ENCODE data around the gene SH3BGRL2. TPM values are rescaled to one million over a fixed set of nuclear protein-coding genes. Genes with fewer than 3 reads are reported as not detected.

The SH3BGRL2 gene
- total and polyA plus RNA-seq, 2 experiments from 2014 or later = 8.4 to 24.5 TPM

GRCh38 chr6:79647741-79648140 is 16.6 kb downstream of the SH3BGRL2 start (continued):
- TF ChIP-seq CTCF (conservative IDR thresholded peaks at IDR 0.05; ENCODE audit: low read depth in 2 of 2) (no peak), JUNB (IDR thresholded peaks at IDR 0.05; ENCODE audit: unreplicated experiment) (no peak)

- DNase-seq (ENCODE audit: low spot score) (no peak), ATAC-seq (no peak)
- H3K79me2 ChIP-seq (replicated peaks; ENCODE audit: insufficient read depth) = peaks cover 21% of the 10 kb centered on the region
- peaks cover 10% of the 10 kb centered on the region; the same call in 1 of the 2 replicates for H4K20me1 ChIP-seq (replicated peaks; ENCODE audit: insufficient read depth)
- H3K4me2 ChIP-seq = peak overlapping the region; percentile 60
- H3K4me3 ChIP-seq = no peak overlapping the region
- H3K27me3 ChIP-seq (ENCODE audit: insufficient read depth) = no peaks in the 10 kb centered on the region
- H3K9me2 ChIP-seq (ENCODE audit: insufficient read depth) = no peaks in the 10 kb centered on the region
- Mint-ChIP-seq H3K4me3 (no peak overlapping the region), H3K9me3 (no peaks in the 10 kb centered on the region; the same call in 2 of the 3 replicates), H3K4me1 (peaks cover 35% of the 10 kb centered on the region), H3K27me3 (ENCODE audit: insufficient read depth, low read depth, poor library complexity) (no peaks in the 10 kb centered on the region), H3K27ac (no peak overlapping the region), H3K36me3 (ENCODE audit: low read depth) (no peaks in the 10 kb centered on the region)
- no peaks in the 10 kb centered on the region for H3K36me3 ChIP-seq (ENCODE audit: insufficient read depth)
- H3K27ac ChIP-seq (ENCODE audit: low read depth) = no peak overlapping the region
- H3F3A ChIP-seq (replicated peaks; ENCODE audit: low read depth) = no peaks in the 10 kb centered on the region
- peaks cover 39% of the 10 kb centered on the region for H3K4me1 ChIP-seq (ENCODE audit: insufficient read depth)
- TF ChIP-seq STAT1 (IDR thresholded peaks at IDR 0.05; ENCODE audit: unreplicated experiment) = no peak
- TF ChIP-seq NANOG (IDR thresholded peaks at IDR 0.05; ENCODE audit: borderline replicate concordance) = no peak
- no peak for TF ChIP-seq ZNF462 (CRISPR knock-in tag; IDR thresholded peaks at IDR 0.05)
- no peak for TF ChIP-seq EZH2phosphoT487 (IDR thresholded peaks at IDR 0.05; ENCODE audit: unreplicated experiment)
- TF ChIP-seq POLR2AphosphoS5 (IDR thresholded peaks at IDR 0.05; ENCODE audit: low read depth) = no peak
- no peak for TF ChIP-seq CREB1 (CRISPR knock-in tag; IDR thresholded peaks at IDR 0.05; ENCODE audit: low read depth)
- no peak for TF ChIP-seq ZNF331 (CRISPR knock-in tag; IDR thresholded peaks at IDR 0.05; ENCODE audit: low read depth)
- TF ChIP-seq JUNB (IDR thresholded peaks at IDR 0.05; ENCODE audit: unreplicated experiment) = no peak
- TF ChIP-seq ETS1 (IDR thresholded peaks at IDR 0.05) = no peak
- TF ChIP-seq EZH2 (IDR thresholded peaks at IDR 0.05; ENCODE audit: low read depth, unreplicated experiment) = no peak
- TF ChIP-seq ZNF114 (CRISPR knock-in tag; IDR thresholded peaks at IDR 0.05) = no peak
- no peak for TF ChIP-seq CTCF (conservative IDR thresholded peaks at IDR 0.05; ENCODE audit: low read depth in 2 of 2)
- H2AFZ ChIP-seq = no peak overlapping the region
These were observed 17.2 kb downstream of the SH3BGRL2 start for GRCh38 chr6:79648328-79648727.
